HG03135 (cell line): ENCODE data around the gene LCTL.

ENCODE experiments used
- ATAC-seq: cut with Tn5 transposase; IDR thresholded peaks from one replicate; pipeline ENCODE4 v1.9.1; 2021; ENCODE audit warnings: mild to moderate bottlenecking, moderate library complexity; ENCODE audit not compliant: unreplicated experiment

Gene LCTL, protein sequence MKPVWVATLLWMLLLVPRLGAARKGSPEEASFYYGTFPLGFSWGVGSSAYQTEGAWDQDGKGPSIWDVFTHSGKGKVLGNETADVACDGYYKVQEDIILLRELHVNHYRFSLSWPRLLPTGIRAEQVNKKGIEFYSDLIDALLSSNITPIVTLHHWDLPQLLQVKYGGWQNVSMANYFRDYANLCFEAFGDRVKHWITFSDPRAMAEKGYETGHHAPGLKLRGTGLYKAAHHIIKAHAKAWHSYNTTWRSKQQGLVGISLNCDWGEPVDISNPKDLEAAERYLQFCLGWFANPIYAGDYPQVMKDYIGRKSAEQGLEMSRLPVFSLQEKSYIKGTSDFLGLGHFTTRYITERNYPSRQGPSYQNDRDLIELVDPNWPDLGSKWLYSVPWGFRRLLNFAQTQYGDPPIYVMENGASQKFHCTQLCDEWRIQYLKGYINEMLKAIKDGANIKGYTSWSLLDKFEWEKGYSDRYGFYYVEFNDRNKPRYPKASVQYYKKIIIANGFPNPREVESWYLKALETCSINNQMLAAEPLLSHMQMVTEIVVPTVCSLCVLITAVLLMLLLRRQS

DNA sequence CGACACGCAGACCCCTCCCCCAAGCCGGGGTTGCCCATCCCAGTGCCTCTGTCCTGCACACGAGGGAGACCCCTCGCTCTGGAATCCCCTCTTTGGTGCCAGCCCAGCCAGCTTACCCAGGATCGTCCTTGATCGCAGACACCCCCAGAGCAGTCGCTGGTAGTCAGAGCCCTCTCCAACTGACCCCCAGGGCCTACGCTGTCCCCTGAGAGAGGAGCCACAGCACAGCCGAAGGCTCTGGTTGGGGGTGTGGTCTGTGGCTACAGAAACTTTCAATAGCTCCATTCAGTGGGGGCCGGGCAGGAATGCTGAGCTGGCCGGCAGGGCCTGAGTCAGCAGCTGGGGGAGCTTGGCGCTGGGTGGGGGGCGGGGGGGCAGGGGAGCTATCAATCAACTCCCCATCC, at the start of gene LCTL:
LCTL (minus strand) TSS at position 258 of the 404 bp plus-strand sequence. CDS start 633 bp downstream, outside the sequence.
- no peak for ATAC-seq

DNA sequence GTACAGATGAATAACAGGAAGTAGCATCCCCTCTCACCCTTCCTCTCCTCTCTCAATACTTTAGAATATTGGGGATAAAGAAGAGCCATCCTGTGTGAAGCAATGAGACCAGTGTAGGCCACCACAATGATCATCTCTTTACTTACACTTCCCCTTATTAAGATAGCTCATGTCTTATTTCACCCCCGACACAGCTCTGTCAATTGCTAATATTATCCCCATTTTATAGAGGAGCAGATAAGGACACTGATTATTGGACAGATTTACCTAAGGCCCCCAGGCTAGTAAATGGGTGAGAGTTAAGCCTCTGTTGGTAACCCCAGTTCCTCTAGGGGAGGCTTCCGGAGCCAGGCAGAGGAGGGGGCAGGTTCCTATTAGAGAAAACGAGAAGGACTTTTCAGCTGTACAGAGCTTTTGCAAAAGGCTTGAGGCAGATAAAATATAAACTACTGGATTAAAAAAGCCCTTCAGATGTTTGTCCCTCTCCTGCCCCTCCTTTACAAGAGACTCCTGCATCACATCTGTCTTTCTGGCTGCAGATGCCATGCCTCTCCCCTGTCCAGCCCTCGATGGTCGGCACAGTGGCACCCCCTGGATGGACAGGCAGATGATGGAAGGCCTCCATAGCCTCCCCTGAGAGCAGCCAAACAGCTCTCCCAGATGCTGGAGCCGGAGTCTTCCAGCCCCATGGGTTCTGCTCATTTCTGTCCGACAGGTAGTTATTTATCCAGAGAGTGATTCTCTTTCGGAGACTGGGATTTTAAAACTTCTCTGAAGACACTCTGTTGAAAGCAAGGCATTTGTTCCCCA, 49.4 kb upstream of the LCTL start:
- ATAC-seq, result no peak

DNA sequence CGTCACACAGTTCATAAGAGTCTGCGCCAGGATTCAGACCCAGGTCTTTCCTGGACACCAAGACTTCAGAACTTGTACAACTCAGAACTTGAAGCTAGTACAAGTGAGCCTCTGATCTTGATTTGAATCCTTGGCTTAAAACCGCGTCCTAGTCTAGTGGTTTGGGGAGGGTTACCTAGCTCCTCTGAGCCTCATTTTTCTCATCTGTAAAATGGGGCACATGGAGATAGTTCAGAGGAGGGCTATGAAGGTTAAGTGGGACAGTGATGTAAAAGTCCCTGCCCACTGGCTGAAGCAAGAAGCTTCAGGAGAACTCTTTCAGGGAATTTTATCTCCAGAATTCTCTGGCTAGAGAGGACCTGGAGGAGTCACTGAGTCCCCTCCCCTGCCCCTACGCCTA, 48.7 kb upstream of the LCTL start:
- ATAC-seq, result no peak

DNA sequence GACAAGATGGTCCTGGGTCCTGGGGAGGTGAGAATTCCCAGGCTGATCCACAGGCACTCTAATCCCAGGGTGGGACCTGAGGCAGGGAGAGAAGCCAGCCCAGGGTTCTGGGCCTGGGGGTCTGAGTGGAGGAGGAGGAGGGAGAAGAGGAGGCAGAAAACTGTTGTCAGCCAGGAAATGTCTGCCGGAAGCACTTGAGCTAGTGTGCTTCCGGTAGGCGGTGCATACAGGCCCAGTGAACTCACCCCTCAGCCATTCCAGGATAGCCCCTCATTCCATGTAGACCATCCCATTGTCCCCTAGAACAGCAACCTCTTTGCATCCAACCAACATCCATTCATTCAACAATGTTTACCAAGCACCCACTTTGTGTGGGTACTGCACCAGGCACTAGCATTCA, 47.9 kb upstream of the LCTL start:
- no peak for ATAC-seq

DNA sequence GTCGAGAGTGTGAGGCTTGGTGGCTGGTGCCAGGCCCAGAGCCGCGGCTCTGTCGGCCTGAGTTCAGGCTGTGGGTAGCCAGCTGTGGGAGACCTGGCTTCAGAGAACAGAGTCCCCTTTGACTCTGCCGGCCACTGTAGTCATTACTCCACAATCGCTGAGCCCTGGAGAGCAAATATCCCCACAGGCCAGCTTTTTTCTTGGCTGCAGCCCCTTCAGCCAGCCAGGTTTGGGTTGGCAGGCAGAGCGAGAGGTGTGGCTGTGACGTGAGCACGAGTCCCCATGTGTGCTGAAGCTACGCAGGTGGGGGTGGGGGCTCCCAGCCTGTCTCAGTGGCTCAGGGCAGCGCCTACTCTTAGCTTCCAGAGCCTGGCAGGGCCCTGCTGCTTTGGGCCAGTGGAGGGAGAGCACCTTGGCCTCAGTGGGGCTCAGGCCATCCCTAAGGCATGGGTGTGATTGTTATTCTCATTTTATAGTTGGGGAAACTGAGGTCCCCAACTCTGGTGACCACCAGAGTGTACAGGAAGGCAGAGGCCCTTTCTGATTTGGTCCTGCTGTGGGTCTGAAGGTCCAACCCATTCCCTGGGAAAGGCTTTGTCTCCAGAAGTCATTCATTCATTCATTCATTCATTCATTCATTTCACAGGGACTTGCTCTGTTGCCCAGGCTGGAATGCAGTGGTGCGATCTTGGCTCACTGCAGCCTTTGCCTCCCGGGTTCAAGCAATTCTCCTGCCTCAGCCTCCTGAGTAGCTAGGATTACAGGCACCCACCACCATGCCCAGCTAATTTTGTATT, 45.7 kb upstream of the LCTL start:
- ATAC-seq, result no peak

DNA sequence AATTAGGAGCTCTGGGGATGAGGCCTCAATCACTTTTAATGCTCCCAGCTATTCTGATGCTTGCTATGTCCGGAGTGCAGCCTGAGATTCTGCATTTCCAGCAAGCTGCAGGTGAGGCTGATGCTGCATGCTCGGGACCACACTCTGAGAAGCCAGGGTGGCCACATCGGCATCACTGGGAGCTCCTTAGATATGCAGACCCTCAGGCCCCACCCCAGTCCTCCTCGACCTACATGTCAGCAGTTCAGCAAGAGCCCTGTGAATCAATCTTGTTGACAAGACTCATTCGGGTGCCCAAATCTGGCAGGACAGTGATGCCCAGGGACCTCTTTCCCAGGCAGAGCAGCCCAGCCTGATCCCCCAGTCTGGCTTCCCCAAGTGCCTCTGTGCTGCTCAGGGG, 44.1 kb upstream of the LCTL start:
- ATAC-seq, result no peak

DNA sequence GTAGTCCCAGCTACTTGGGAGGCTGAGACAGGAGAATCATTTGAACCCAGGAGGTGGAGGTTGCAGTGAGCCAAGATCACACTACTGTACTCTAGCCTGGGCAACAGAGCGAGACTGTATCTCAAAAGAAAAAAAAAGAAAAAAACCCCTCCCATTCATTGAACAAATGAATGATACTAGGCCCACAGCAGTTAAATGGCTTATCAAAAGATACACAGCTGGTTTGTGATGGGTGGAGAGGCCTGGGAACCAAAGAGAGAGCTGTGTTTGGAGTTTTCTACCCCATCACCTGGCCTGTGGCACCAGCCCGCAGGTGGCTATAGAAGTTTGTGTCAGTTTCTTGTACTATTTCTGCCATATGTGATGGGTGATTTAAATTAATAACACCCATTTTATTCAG, 43.1 kb upstream of the LCTL start:
- ATAC-seq, result no peak

DNA sequence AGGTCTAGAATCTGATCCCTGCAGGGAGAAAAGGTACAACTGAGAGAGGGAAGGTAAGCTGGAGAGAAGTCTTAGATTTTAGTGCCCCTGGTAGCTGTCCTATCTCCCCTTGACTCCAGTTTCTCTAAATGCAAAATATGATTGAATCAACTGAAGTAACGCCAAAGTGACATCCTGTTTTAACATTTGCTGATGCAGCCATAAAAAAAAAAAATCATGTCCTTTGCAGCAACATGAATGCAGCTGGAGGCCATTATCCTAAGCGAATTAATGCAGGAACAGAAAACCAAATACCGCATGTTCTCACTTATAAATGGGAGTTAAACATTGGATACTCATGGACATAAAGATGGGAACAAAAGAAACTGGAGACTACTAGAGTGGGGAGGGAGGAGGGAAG, 42.4 kb upstream of the LCTL start:
- ATAC-seq, result no peak

DNA sequence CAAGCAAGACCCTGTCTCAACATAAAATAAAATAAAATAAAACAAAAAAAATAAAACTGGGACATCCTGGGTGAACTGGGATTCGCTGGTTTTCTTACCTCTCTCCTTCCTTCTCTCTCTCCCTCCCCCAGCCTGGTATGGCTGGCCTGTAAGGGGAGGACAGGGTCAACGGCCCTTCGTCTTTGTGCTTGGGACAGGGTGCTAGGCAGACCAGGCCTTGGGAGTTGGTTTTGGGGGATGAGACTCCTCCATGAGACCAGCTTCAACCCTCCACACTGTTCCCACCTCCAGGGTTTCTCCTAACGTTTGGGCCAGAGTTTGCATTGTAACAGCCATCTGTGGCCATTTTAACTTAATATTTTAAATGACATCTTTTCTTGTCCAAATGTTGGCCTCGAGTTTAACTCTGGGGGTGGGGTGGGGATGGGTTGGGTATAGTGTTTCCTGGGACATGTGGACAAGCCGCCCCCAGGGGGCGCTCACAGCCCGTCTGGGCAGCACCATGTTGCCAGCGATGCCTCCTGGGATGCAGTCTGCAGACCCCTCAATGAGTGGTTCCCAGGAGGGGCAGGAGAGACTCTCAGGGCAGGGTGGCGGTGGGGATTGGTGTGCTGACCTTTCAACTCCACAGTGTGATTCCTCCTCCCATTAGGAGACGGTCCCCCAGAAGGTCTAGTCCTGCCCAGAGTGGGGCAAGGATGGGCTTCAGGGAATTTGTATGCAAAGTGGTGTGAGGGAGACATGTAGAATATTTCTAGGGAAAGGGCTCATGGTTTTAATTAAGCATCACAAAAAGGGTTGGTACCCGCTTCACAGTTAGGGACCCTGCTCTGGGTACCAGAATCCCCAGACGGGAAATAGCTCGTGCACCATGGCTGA, 37.7 kb upstream of the LCTL start:
- no peak for ATAC-seq

DNA sequence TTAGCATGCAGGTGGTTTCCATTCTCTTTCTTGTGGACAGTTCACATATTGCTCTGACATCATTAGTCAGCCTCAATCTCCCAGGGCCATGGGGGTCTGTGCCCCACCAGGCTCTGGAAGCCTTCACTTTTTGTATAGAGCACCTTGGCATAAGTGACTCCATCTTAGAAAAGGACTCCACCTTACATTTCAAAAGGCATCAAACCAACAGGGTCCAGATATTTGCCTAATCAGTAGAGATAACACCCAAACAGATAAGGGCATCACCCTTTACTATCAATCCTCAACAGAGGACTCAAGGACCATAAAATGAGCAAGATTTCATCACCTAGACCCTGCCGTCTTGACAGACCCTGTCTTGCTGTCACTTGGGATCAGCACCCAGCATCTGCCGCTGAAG, 35.7 kb upstream of the LCTL start:
- ATAC-seq, result no peak

DNA sequence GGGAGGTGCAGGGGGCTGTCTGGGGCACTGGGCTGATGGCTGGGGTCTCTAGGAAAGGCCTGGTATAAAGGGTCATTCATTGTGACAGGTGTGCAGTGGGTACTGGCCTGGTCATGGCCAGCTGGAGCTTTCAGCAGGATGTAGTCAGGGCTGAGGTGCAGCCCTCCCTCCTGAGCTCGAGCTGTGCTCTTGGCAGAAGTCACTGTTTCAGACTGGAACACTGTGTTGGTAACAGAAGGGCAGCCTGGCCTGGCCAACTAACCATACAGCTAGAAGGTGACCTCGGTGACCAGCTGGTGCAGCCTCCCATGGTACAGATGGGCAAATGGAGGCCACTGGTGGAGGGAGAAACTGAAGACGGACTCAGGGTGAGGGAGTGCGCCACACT, 34.4 kb upstream of the LCTL start:
- ATAC-seq, result no peak

DNA sequence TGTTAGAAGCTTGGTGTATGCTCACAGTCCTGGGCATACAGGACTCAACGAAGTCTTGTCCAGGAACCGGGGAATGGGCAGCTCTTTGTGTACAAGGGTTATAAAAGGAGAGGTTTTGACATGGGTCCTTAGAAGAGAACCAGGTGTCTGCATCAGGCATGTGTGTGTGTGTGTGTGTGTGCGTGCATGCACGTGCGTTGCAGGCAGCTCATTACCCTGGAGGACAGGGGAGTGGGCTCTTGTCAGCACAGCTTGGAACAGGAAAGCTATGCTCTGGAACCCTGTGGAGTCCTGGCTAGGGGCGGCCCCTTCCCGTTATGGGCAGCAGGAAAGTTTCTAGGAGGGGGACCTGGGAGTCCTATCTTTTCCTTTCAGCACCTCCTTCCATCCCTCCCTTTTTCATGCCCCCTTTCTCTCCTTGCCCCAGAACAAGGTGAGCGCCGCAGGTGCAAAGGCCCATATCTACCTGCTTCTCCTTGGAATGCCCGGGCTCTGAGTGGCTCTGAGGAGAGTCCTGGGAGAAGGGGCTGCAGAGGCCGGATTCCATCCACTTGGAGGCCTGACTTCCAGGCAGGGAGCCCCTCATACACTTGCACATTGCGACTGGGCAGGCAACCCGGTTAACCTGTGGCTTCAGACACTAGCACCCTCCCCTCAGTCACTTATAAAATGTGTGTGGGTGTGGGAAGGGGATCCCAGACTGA, 33.9 kb upstream of the LCTL start:
- ATAC-seq, result no peak

DNA sequence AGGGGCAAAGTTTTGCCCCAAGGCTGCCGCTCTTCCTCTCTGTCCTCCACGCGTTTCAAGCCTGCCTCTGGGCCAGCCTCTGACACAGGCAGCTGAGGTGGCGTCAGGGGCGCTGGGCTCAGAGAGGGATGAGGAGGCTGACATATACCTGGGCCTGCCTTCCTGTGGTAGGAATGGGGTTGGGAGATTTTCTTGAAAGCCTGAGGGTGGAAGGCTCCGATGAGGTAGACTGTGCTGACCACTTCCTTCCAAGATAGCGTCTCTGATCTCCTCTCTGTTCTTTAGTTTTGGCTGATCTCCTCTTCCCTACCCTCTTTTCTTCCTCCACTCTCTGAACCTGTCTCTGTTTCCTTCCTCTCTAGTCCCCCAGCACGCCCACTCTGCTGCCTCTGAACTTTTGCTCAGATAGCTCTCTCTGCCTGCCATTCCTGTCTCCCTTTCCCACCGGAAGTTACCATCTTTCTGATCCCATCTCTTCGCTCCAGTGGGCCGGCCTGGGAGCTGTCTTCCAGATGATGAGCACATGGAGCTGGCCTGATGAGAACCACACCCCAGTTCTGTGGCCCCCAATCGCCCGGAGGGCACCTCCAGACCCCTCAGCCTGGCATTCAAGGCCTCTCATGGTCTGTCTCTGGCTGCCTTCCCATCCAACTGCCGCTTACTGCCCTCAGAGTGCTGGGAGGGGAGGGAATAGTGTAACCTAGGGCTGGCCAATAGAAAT, 32.5 kb upstream of the LCTL start:
- no peak for ATAC-seq

DNA sequence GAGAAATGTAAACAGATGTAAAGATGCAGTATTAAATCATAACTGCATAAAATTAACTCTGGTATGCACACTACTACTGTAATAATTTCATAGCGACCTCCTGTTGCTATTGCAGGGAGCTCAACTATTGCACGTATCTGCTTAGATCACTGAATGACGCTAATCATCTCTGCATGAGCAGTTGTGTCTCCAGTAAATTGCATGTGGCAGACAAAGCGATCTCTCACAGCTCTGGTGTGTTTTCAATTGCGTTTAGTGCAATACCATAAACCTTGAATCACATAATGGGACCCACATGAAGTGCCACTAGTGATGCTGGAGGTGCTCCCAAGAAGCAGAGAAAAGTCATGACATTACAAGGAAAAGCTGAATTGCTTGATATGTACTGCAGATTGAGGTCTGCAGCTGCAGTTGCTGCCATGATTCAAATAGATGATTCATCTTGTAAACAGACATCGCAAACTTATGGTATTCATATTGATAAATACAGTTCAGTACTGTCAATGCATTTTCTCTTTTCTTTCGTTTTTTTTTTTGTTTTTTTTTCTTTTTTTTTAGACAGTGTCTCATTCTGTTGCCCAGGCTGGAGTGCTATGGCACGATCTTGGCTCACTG, 30.2 kb upstream of the LCTL start:
- ATAC-seq, result no peak

DNA sequence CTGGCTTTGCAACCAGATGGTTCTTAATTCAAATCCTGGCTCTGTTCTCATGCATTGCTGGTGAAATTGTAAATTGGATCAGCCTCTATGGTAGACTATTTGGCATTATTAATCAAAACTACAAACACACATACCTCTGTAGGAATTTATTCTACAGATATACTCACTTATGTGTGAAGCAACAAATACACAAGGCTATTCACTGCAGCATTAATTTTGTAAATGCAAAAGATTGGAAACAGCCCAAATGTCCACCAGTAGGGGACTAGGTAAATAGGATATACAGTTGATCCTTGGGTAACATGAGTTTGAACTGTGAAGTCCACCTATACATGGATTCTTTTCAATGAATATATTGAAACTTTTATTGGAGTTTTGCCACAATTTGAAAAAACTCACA, 29.5 kb upstream of the LCTL start:
- ATAC-seq, result no peak

DNA sequence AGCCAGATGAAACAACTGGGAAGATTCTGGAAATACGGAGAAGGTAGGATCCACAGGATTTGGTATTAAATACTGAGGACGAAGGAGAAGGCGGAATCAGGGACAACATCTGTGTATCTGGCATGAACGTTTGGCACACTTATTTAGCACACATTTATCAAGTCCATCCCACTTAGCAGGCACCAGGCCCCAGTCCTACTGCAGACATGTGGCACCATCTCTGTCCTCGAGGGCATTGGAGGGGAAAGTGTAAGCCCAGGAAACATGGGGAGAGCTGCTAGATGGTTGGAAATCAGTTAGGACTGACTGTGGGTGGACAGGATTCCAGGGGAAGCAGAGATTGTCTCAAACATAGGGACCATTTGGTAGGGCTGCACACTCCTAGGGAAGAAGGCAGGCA, 29.0 kb upstream of the LCTL start:
- no peak for ATAC-seq

DNA sequence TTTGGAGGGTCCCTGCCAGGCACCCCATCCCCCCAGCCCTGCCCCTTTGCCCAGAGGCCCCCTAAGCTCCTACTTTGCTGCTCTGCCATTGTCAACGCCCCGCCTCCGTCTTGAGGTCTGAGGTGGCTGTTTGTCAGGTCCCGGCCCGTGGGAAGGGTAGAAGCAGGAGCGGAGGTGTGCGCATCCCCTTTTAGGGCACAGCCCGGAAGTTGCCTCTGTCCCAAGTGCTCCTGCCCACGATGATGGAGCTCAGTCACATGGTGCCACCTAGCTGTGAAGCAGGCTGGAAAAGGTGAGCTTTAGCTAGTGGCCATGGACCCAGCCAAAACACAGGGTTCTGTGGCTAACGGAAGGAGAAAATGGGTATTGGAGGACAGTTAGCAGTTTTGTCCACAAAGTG, 28.5 kb upstream of the LCTL start:
- ATAC-seq, result no peak

DNA sequence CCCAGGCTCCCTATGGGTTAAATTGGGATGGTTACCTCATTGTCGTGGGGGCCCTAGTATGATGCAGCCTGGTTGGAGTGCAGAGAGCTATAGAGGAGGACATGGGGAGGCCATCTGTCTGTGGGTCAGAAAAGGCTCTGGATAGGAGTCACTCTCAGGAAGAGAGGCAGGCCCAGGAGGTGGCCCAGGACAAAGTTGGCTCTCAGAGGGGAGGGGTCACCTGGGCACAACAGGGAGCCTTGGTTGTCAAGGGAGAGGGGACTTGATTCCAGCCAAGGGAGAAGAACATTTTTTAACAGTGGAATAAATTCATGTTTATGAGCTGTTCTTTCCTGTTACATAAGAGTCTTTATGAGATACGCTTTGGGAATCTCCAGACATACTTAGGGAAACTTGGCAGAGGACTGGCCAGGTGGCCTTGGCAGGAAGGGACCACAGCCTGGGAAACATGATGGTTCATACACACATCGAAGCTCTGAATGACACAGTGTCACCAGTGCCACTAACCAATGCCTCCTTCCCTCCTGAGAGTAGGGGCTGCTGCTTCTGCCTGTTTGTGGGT, 27.5 kb upstream of the LCTL start:
- no peak for ATAC-seq
